Common myeloid progenitor, CD34-positive (primary cell): ENCODE data around the gene POM121.
"Not testable (repeated sequence)": the region's sequence is repeated elsewhere in the genome, so short reads cannot be mapped to it uniquely, and the experiment has no call there.

ENCODE experiments used
- CTCF ChIA-PET: fragments of 350-600 bp; sonication (Branson Sonifier 250); formaldehyde crosslinking; loops from one replicate; lab custom pipeline; 2021; ENCODE audit warnings: antibody characterized with exemption; lab: Charles Lee
- POLR2A ChIA-PET: fragments of 350-600 bp; sonication (Branson Sonifier 250); formaldehyde crosslinking; loops from one replicate; lab custom pipeline; 2021; ENCODE audit warnings: antibody characterized with exemption; lab: Charles Lee
- DNase-seq, 3 donors: peaks; one replicate each; pipeline versions ENCODE4 v3.0.0 to v3.0.0-alpha.2; 2013
- H3K27ac ChIP-seq, 2 experiments: 1 replicate in 1 of 2; 2 replicates in 1 of 2; pipeline ENCODE4 v1.7.0; 2013; ENCODE audit warnings: inconsistent platforms in 2 of 2, low read length in 2 of 2, mild to moderate bottlenecking in 2 of 2, low read depth in 1 of 2, moderate library complexity in 1 of 2; ENCODE audit not compliant: severe bottlenecking in 2 of 2, insufficient read depth in 1 of 2, poor library complexity in 1 of 2
- H3K27me3 ChIP-seq, 5 experiments: replicated peaks in 2 of 5; 1 replicate in 3 of 5; 2 replicates in 2 of 5; pipeline versions ENCODE4 v1.6.1 to v1.7.0; 2013; ENCODE audit warnings: low read length in 4 of 5, mild to moderate bottlenecking in 2 of 5, moderate library complexity in 2 of 5, inconsistent platforms in 1 of 5; ENCODE audit not compliant: insufficient read depth in 5 of 5, control insufficient read depth in 4 of 5
- H3K36me3 ChIP-seq, 4 experiments: 1 replicate in 2 of 4; 2 replicates in 2 of 4; pipeline versions ENCODE4 v1.6.1 to v1.7.0; 2013; ENCODE audit warnings: low read length in 3 of 4, control low read depth in 1 of 4, mild to moderate bottlenecking in 1 of 4; ENCODE audit not compliant: control insufficient read depth in 4 of 4, insufficient read depth in 4 of 4
- H3K4me1 ChIP-seq, 4 experiments: 1 replicate in 3 of 4; 2 replicates in 1 of 4; pipeline versions ENCODE4 v1.6.1 to v1.7.1; 2013; ENCODE audit warnings: low read length in 3 of 4, mild to moderate bottlenecking in 3 of 4, control low read depth in 1 of 4, inconsistent platforms in 1 of 4, moderate library complexity in 1 of 4; ENCODE audit not compliant: control insufficient read depth in 4 of 4, insufficient read depth in 4 of 4; ENCODE audit errors: control extremely low read depth in 1 of 4
- H3K4me3 ChIP-seq, 7 experiments: 1 replicate in 4 of 7; 2 replicates in 3 of 7; pipeline versions ENCODE4 v1.5.1 to v1.7.0; 2013; ENCODE audit warnings: mild to moderate bottlenecking in 7 of 7, low read length in 6 of 7, moderate library complexity in 6 of 7, inconsistent platforms in 2 of 7, low read depth in 2 of 7, control low read depth in 1 of 7; ENCODE audit not compliant: insufficient read depth in 4 of 7, control insufficient read depth in 1 of 7; ENCODE audit errors: extremely low read depth in 1 of 7
- H3K9me3 ChIP-seq, 5 experiments: 1 replicate in 4 of 5; 2 replicates in 1 of 5; pipeline versions ENCODE4 v1.6.1 to v1.7.1; 2013; ENCODE audit warnings: low read length in 4 of 5, mild to moderate bottlenecking in 2 of 5, inconsistent platforms in 1 of 5, low read depth in 1 of 5, moderate library complexity in 1 of 5; ENCODE audit not compliant: control insufficient read depth in 4 of 5, insufficient read depth in 2 of 5; ENCODE audit errors: control extremely low read depth in 1 of 5
- WGBS: methylation state at CpG from one replicate; pipeline ENCODE4 v1.1.5; 2013; ENCODE audit not compliant: insufficient coverage; 5-methylcytosine and 5-hydroxymethylcytosine counted together

Gene POM121

GRCh38 chr7:72997447-72997846 is 72.6 kb downstream of the POM121 start:
- H3K9me3 ChIP-seq, H3K36me3 ChIP-seq, H3K27ac ChIP-seq, H3K4me1 ChIP-seq, H3K27me3 ChIP-seq, POLR2A ChIA-PET, CTCF ChIA-PET, DNase-seq, H3K4me3 ChIP-seq: not testable (repeated sequence)
- WGBS = no CpG with 5 or more reads among the region's 8 CpGs

DNA sequence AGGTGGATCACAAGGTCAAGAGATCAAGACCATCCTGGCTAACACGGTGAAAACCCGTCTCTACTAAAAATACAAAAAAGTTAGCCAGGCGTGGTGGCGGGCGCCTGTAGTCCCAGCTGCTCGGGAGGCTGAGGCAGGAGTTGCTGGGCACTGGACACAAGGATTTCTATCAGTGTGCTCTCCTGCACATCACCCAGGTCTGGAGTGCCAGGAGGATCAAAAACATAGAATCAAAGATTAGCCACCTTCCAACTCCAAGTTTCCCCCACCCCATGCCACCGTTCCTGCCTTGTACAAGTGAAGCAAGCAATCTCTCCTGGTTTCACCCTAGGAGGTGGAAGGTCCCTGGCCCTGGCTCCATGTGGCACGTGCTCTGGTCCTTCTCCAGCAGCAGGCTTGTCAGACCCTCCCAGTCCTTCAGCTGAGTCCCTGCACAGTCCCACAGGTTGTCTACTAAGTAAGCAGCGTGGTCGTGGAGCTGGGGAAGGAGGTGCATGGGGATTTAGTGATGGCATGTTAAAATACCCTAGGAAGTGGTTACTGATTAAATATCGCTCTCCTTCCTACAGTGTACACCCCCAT is 73.1 kb downstream of the POM121 start:
- CTCF ChIA-PET, H3K36me3 ChIP-seq, H3K4me1 ChIP-seq, H3K27ac ChIP-seq, H3K27me3 ChIP-seq, POLR2A ChIA-PET, H3K4me3 ChIP-seq, DNase-seq, H3K9me3 ChIP-seq: not testable (repeated sequence)
- no CpG with 5 or more reads among the region's 11 CpGs for WGBS
